K562 (cell line): ENCODE results near the gene CASKIN1. TPM values are rescaled to one million over a fixed set of nuclear protein-coding genes. Genes with fewer than 3 reads are reported as not detected.

Experiments used
- FOXA3 ChIP-seq, 2 experiments: fragments of 450-650 bp in 1 of 2; sonication (generic) in 1 of 2; formaldehyde crosslinking; IDR thresholded peaks in 1 of 2; conservative IDR thresholded peaks in 1 of 2; 2 replicates each; pipeline versions ENCODE4 v1.4.0 to v1.8.0; 2020 to 2022; ENCODE audit warnings: mild to moderate bottlenecking in 2 of 2, missing genetic modification reagents in 1 of 2
- HDGF ChIP-seq: fragments of 450-650 bp; IDR thresholded peaks from 2 replicates; pipeline ENCODE4 v1.6.1; 2016
- IRF2 ChIP-seq: sonication (generic); formaldehyde crosslinking; IDR thresholded peaks from 2 replicates; pipeline ENCODE4 v1.8.1; 2022; ENCODE audit warnings: mild to moderate bottlenecking, missing genetic modification reagents
- PCBP1 ChIP-seq: fragments of 200-400 bp; formaldehyde crosslinking; IDR thresholded peaks from 2 replicates; pipeline ENCODE4 v1.6.1; 2018; ENCODE audit warnings: mild to moderate bottlenecking, low read depth, low read length; ENCODE audit not compliant: poor library complexity, severe bottlenecking
- THAP12 ChIP-seq: fragments of 250-450 bp; sonication (Bioruptor Pico); IDR thresholded peaks from 2 replicates; pipeline ENCODE4 v1.9.0; 2021; ENCODE audit warnings: mild to moderate bottlenecking, inconsistent platforms
- ZNF282 ChIP-seq: sonication (generic); formaldehyde crosslinking; IDR thresholded peaks from 2 replicates; pipeline ENCODE4 v1.8.1; 2023; ENCODE audit warnings: missing genetic modification reagents
- ZNF740 ChIP-seq, 3 experiments: fragments of 200-800 bp in 1 of 3; sonication (Bioruptor generic) in 1 of 3; sonication (generic) in 1 of 3; formaldehyde crosslinking in 1 of 3; IDR thresholded peaks; 2 replicates each; pipeline versions ENCODE4 v1.6.1 to v1.8.0; 2016 to 2022; ENCODE audit warnings: mild to moderate bottlenecking in 2 of 3, missing compliant biosample characterization in 2 of 3, missing genetic modification characterization in 2 of 3, missing genetic modification reagents in 1 of 3
- polyA plus RNA-seq, 8 experiments: library from polyadenylated mRNA; depleted of rRNA in 4 of 8; stranded (reverse) in 5 of 8; unstranded in 3 of 8; fragments of >200 nt; fragmentation: Nextera tagmentation in 2 of 8; fragmentation: Illumina TruSeq in 1 of 8; extraction: Ambion mirVana in 2 of 8; extraction: Trizol in 1 of 8; gene quantifications; 2 replicates each; pipeline versions ENCODE4 v1.2.1 to v1.2.3, GENCODE V29; 2011 to 2014; ENCODE audit warnings: inconsistent platforms in 1 of 8, missing spikeins in 1 of 8
- total RNA-seq, 7 experiments: library from RNA; depleted of rRNA in 6 of 7; stranded (reverse); fragments of >200 nt in 6 of 7; fragmentation: Illumina TruSeq in 2 of 7; extraction: Trizol in 2 of 7; gene quantifications; 2 replicates each; pipeline versions ENCODE4 v1.2.1 to v1.2.3, GENCODE V29; 2011 to 2021; ENCODE audit warnings: low replicate concordance in 1 of 7
- TF ChIP-seq, protein P1 (sequence below): fragments of 450-650 bp; IDR thresholded peaks from 2 replicates; pipeline ENCODE4 v1.6.1; 2017; ENCODE audit warnings: antibody characterized with exemption, mild to moderate bottlenecking
- TF ChIP-seq, protein P2 (sequence below), 2 experiments: fragments of 250-450 bp in 1 of 2; fragments of 450-650 bp in 1 of 2; sonication (Bioruptor Pico) in 1 of 2; IDR thresholded peaks; 2 replicates each; pipeline versions ENCODE4 v1.6.1 to v1.8.0; 2016 to 2021; ENCODE audit warnings: mild to moderate bottlenecking in 2 of 2, moderate library complexity in 2 of 2, missing compliant biosample characterization in 1 of 2, missing genetic modification characterization in 1 of 2
- TF ChIP-seq, protein P3 (sequence below): IDR thresholded peaks from 2 replicates; pipeline ENCODE4 v1.6.1; 2011; ENCODE audit warnings: borderline replicate concordance, low read depth, mild to moderate bottlenecking, moderate library complexity, low read length; ENCODE audit not compliant: insufficient read depth, poor library complexity, severe bottlenecking
- TF ChIP-seq, protein P4 (sequence below): sonication (generic); formaldehyde crosslinking; IDR thresholded peaks from 2 replicates; pipeline ENCODE4 v1.8.0; 2023; ENCODE audit warnings: mild to moderate bottlenecking, missing genetic modification reagents

Gene CASKIN1
- total and polyA plus RNA-seq, 9 of the 15 experiments (the other 6 are each of a cell fraction or from before 2014, with no cell fraction given): 0.15 to 4.5 (median 1.5) TPM; not detected in 2

DNA sequence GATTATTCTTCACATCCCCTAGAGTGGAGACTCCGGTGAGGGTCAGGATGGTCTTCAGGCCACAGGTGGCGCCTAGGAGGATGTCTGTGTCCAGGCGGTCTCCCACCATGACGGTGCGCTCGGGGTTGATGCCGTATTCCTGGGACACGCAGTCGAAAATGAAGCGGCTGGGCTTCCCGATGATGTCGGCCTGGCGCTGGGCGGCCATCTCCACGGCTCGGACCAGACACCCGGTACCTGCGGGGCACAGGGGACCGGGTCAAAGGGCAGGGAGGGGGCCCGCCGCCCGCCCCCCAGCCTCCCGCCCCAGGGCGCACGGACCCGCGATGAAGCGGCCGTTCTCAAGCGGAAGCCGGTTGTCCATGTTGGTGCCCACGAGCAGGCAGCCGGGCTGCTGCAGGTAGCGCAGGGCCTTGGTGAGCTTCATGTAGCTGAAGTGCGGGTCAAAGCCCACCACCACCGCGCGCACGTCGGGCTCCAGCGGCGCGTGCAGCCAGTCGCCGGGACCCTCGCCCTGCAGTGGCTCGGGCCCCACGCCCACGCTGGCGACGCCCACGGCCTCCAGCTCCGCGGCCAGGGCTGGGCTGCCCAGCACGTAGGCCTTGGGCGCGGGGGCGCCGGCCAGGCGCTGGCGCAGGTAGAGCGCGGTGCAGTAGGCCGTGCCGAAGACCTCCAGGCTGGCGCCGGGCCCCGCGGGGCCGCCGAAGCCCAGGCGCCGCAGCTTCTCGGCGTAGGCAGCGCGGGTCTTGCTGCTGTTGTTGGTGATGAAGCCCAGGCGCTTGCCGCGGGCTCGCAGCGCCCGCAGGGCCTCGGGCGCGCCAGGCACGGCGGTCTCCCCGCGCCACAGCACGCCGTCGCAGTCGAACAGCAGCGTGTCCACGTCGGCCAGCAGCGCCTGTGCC is 17.7 kb upstream of the CASKIN1 start (continued):
- 0 out of 2 replicates have a peak, but pooled peaks have one; percentile 39 for TF ChIP-seq ZNF740 (CRISPR knock-in tag; IDR thresholded peaks at IDR 0.05)
- no peak for TF ChIP-seq ZNF740 (tag; IDR thresholded peaks at IDR 0.05)
- TF ChIP-seq THAP12 (CRISPR knock-in tag): no peak
- no peak for TF ChIP-seq HDGF
- TF ChIP-seq, protein P1, sequence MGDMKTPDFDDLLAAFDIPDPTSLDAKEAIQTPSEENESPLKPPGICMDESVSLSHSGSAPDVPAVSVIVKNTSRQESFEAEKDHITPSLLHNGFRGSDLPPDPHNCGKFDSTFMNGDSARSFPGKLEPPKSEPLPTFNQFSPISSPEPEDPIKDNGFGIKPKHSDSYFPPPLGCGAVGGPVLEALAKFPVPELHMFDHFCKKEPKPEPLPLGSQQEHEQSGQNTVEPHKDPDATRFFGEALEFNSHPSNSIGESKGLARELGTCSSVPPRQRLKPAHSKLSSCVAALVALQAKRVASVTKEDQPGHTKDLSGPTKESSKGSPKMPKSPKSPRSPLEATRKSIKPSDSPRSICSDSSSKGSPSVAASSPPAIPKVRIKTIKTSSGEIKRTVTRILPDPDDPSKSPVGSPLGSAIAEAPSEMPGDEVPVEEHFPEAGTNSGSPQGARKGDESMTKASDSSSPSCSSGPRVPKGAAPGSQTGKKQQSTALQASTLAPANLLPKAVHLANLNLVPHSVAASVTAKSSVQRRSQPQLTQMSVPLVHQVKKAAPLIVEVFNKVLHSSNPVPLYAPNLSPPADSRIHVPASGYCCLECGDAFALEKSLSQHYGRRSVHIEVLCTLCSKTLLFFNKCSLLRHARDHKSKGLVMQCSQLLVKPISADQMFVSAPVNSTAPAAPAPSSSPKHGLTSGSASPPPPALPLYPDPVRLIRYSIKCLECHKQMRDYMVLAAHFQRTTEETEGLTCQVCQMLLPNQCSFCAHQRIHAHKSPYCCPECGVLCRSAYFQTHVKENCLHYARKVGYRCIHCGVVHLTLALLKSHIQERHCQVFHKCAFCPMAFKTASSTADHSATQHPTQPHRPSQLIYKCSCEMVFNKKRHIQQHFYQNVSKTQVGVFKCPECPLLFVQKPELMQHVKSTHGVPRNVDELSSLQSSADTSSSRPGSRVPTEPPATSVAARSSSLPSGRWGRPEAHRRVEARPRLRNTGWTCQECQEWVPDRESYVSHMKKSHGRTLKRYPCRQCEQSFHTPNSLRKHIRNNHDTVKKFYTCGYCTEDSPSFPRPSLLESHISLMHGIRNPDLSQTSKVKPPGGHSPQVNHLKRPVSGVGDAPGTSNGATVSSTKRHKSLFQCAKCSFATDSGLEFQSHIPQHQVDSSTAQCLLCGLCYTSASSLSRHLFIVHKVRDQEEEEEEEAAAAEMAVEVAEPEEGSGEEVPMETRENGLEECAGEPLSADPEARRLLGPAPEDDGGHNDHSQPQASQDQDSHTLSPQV: peak; percentile 43; the same call in 1 of the 2 replicates
- TF ChIP-seq PCBP1: peak; percentile 37
- no peak for TF ChIP-seq FOXA3 (CRISPR knock-in tag; conservative IDR thresholded peaks at IDR 0.05 in 1 of 2, IDR thresholded peaks at IDR 0.05 in 1 of 2)
- TF ChIP-seq, protein P2, sequence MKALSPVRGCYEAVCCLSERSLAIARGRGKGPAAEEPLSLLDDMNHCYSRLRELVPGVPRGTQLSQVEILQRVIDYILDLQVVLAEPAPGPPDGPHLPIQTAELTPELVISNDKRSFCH (CRISPR knock-in tag; IDR thresholded peaks at IDR 0.05): no peak
- TF ChIP-seq, protein P2 (tag; IDR thresholded peaks at IDR 0.05): no peak
- TF ChIP-seq ZNF282 (CRISPR knock-in tag): peak; percentile 87
- TF ChIP-seq IRF2 (CRISPR knock-in tag): peak; percentile 22; the same call in 1 of the 2 replicates
- TF ChIP-seq, protein P3, sequence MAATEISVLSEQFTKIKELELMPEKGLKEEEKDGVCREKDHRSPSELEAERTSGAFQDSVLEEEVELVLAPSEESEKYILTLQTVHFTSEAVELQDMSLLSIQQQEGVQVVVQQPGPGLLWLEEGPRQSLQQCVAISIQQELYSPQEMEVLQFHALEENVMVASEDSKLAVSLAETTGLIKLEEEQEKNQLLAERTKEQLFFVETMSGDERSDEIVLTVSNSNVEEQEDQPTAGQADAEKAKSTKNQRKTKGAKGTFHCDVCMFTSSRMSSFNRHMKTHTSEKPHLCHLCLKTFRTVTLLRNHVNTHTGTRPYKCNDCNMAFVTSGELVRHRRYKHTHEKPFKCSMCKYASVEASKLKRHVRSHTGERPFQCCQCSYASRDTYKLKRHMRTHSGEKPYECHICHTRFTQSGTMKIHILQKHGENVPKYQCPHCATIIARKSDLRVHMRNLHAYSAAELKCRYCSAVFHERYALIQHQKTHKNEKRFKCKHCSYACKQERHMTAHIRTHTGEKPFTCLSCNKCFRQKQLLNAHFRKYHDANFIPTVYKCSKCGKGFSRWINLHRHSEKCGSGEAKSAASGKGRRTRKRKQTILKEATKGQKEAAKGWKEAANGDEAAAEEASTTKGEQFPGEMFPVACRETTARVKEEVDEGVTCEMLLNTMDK: peak; percentile 1
- TF ChIP-seq, protein P4, sequence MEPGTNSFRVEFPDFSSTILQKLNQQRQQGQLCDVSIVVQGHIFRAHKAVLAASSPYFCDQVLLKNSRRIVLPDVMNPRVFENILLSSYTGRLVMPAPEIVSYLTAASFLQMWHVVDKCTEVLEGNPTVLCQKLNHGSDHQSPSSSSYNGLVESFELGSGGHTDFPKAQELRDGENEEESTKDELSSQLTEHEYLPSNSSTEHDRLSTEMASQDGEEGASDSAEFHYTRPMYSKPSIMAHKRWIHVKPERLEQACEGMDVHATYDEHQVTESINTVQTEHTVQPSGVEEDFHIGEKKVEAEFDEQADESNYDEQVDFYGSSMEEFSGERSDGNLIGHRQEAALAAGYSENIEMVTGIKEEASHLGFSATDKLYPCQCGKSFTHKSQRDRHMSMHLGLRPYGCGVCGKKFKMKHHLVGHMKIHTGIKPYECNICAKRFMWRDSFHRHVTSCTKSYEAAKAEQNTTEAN (CRISPR knock-in tag): 0 out of 2 replicates have a peak, but pooled peaks have one; percentile 21
